HG02623 (cell line): ENCODE results near the gene GADD45A.
"Not testable (repeated sequence)": the region's sequence is repeated elsewhere in the genome, so short reads cannot be mapped to it uniquely, and the experiment has no call there.

ENCODE experiments used
- ATAC-seq: cut with Tn5 transposase; IDR thresholded peaks from one replicate; pipeline ENCODE4 v1.9.1; 2021; ENCODE audit warnings: moderate library complexity; ENCODE audit not compliant: unreplicated experiment

GADD45A gene

DNA sequence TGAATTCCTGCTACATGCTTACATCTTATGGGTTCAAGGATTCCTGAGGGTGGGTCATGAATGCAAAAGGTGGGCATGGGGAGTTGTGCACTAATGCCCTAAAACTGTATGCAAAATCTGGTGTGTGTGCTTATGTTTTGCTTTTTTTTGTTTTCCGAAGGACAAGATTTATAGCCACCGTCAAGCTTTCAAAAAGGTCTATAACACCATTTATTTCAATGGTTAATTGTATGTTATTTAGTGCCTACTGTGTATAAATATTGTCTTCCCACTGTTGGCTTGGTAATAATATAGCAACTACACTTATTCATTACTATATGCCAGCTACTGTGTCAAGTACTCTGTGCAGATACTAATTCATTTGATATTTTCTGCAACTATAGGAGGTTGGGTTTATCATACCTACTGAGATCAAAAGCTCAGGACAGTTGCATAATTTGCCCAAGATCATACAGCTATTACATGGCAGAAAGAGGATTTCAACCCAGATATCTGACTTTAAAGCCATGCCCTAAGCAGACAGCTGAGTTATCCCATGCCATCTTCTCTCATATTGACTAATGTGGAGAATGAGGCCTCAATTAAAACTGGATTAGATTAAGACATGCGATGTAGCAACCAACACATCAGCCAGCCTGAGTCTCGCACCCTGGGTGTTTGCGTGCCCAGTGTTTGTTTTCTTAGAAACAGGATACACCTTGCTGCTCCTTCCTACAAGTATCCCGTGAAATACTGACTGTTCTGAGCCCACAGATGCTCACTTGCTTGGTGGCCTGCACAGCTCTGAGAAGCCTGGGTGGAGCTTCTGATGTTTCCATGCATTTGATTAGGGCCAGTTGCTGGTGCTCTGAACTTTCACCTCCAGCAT lies 34.6 kb downstream of the GADD45A start:
- ATAC-seq = no peak

DNA sequence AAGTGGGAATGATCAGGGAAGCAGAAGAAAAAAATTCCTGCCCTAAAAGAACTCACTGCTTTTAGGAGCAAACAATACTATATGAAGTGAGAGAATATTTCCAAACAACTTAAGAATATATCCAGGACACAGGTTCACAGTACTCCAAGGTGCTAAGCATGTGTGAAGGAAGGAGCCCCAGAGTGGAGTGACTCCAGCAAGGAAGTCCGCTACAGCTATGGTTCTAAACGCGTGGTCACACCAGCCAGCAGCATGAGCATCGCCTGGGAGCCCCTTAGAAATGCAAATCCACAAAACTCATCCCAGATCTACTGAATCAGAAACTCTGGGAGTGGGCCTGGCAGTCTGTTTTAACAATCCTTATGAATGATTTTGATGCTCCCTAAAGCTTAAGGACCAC lies 36.1 kb downstream of the GADD45A start:
- no peak for ATAC-seq

GRCh38 chr1:67721650-67722291 lies 36.8 kb downstream of the GADD45A start:
- ATAC-seq = no peak

DNA sequence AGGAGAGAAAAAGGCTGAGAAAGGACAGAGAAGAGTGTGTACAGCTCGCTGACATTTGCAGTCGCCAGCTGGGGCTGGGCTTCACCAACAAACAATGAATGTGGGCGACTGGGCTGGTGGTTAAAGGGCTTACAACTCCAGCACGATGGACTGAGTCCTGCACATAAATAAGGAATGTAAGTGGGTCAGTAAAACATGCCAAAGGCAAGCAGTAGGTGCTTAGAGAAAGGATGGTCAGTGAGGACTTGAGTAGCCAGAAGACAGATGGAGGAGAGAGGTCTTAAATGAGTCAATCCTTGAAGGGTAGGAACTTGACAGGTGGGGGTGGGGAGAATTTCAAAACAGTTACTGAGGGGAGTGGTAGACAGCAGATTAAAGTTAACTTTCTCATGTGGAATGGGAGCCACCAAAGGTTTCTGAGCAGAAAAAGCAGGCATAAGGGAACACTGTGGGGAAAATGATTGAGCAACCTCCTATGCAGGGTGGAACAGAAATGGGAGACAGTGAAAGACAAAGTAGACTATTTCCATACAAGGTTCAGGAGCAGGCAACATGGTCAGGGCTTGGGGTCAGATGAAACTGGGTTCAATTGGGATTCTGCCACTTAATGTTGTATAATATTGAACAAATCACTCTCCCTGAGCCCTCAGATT lies 37.4 kb downstream of the GADD45A start:
- ATAC-seq = no peak

DNA sequence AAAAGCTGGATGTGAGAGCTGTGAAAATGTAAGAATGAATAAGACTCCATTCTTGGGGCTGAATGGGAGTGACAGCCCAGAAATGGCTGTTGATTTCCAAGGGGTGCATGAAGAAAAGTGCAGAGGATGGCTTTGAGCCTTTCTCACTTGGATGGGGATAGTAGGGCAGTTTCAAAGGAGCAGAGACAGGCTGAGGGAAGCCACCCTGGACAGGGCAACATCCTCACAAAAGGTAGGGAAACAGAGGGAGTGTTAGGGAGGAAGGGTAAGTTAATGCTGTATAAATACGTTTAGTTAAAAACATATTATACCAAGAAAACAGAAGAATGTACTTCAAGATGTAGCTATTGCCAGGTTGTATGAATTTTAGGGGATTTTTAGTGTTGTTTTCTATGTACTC lies 38.1 kb downstream of the GADD45A start:
- ATAC-seq = no peak

DNA sequence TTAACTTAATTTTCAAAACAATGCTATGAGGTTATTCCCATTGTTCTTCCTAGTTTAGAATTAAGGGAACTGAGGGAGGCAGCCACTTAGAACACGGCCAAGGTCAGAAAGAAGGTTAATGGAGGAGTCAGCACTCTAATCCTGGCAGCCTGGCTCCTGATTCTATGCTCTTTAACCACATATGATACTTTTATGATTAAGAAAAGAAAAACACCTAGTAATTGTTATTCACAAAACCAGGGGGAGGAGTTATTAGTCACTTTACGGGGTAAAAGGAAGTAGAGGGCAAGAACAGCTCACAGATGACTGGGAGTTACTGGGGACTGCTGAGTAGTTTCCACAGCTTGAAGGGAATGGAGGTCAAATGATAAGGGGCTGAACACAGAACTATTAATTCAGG lies 38.6 kb downstream of the GADD45A start:
- ATAC-seq = peak; percentile 74

GRCh38 chr1:67724928-67725560 lies 40.0 kb downstream of the GADD45A start:
- no peak for ATAC-seq

DNA sequence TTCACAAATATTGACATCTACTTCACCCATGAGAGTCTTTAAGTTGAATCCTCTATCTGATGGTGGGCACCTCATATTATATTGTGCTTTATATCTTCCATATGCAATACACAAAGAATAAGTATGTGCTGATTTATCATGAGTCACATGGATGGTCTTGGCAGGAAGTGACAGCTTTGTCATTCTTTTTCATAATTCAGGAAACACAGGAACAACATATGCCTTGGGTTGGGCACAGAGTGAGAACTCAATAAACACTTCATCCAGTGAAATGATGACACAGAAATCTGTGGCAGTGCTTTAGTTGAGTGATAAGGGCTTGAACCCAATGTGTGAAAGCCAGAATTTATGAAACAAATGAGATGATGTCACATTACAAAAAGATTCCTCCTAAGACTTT lies 41.2 kb downstream of the GADD45A start:
- no peak for ATAC-seq

DNA sequence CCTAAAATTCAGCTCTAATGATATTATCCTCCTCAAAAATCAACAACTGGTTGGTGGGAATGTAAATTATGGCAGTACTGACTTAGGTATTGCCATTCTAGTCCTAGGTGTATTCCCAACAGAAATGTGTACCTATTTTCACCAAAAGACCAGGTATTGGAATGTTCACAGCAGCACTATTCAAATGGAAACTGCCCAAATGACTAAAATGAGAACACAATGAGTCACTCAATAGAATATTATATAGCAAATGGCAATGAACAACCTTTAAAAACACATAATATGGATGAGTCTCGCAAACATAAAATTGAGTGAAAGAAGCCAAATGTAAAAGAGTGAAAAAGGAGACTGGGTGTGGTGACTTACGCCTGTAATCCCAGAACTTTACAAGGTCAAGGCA lies 44.9 kb downstream of the GADD45A start:
- ATAC-seq = no peak

DNA sequence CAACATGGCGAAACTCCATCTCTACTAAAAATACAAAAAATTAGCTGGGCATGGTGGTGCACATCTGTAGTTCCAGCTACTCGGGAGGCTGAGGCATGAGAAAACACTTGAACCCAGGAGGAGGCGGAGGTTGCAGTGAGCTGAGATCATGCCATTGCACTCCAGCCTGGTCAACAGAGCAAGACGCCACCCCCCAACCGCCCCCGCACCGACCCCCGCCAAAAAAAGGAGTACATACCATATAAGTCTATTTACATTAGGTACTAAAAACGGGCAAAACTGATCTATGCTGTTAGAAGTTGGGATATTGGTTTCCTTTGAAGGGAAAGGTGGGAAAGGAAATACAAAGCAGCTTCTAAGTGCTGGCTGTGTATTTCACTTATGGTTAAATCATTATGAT lies 45.3 kb downstream of the GADD45A start:
- not testable (repeated sequence) for ATAC-seq

GRCh38 chr1:67731322-67731721 lies 46.3 kb downstream of the GADD45A start:
- no peak for ATAC-seq

DNA sequence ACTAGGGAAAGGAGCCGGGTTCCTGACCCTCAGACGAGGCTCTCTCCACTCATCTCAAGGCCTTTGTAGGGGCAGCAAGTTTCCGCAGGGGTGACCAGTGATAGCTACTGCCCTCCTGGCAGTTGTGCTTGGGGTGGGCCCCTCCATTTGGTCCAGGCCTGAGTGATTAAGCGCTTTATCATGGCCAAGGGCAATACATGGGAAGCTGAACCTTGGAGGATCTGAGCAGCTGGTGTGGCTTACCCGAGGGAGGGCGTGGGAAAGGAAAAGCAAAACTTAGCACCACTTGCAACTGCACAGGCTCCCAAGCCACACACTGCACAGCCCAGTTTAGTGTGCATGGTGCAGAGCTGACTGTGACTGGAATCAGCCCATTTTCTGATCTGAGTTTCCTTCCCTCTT lies 47.8 kb downstream of the GADD45A start:
- no peak for ATAC-seq

GRCh38 chr1:67733681-67734322 lies 48.8 kb downstream of the GADD45A start:
- no peak for ATAC-seq

DNA sequence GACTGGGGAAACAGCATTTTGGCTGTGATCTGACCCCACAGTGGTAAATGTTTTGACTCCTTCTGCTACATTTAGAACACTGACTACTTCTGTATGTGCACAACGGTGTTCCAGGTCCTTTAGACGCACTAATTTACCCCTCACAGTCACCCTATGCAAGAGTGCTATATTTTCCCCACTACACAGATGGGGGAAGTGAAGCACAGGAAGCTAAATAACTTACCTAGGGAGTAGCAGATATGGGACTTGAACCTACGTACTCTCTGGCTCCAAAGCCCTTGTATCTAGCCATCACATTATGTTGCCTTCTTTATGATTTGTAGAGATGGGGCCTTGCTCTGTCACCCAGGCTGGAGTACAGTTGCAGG lies 49.3 kb downstream of the GADD45A start:
- no peak for ATAC-seq

- ATAC-seq = no peak
These were observed 50.2 kb downstream of the GADD45A start for GRCh38 chr1:67735206-67735605.

DNA sequence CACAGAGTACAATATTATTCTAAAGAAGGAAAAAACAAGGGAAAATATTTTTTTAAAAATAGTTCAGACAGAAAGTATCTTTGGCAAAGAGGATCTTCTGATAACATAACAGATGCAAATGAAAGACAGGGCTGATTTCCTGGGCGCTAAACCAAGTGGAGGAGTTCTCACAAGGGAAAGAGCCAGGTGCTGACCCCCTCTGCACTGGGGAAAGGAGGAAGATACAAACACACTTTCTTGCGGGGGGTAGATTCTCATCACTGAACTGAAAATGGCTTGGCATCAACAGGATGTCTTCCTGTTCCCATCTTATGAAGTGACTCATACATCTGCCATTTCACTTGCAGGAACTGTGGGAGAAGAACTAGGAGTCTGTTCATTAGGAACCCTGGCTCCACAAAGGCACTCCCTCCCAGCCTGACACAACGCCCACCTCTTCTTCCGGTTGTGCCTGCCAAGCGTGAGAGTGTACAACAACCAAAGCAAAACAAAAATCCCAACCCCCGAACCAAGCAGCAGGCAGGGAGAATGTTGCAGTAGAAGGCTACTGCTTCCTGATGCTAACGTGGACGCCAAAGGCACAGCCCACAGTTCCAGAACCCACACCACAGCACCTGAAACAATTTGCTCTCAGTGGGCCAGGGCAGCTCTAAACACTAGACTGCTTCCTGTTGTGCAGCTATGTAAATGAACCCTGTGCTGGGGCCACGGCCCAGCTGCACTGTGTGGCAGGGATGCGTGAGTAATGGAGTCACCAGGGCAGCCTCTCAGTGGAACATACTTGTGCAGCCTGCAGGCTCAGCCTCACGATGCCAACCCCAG lies 51.0 kb downstream of the GADD45A start:
- peak; percentile 94 for ATAC-seq

- no peak for ATAC-seq
These were observed 51.7 kb downstream of the GADD45A start for GRCh38 chr1:67736750-67737149.

DNA sequence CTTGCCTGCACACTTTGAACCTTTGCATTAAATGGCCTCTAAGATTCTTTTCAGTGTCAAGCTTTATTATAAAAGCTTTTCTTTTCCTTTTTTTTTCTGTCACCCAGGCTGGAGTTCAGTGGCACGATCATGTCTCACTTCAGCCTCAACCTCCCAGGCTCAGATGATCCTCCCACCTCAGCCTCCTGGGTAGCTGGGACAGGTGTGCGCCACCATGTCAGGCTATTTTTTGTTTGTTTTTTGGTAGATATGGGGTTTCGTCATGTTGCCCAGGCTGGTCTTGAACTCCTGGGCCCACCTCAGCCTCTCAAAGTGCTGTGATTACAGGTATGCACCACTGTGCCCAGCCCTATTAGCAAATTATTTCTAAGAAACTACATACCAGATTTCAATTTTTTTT lies 52.9 kb downstream of the GADD45A start:
- ATAC-seq = no peak
